GM18505 (cell line): ENCODE measurements around the gene SCGB1D2.
"Not testable (repeated sequence)": the region's sequence is repeated elsewhere in the genome, so short reads cannot be mapped to it uniquely, and the experiment has no call there.

Source experiments
- ATAC-seq: cut with Tn5 transposase; IDR thresholded peaks from one replicate; pipeline ENCODE4 v1.9.1; 2021; ENCODE audit not compliant: unreplicated experiment
- POLR2A ChIP-seq: IDR thresholded peaks from 4 replicates; pipeline ENCODE4 v1.6.1; 2011; ENCODE audit warnings: borderline replicate concordance; ENCODE audit not compliant: insufficient read depth, insufficient read length; ENCODE audit errors: extremely low read depth

Gene SCGB1D2, protein sequence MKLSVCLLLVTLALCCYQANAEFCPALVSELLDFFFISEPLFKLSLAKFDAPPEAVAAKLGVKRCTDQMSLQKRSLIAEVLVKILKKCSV

DNA sequence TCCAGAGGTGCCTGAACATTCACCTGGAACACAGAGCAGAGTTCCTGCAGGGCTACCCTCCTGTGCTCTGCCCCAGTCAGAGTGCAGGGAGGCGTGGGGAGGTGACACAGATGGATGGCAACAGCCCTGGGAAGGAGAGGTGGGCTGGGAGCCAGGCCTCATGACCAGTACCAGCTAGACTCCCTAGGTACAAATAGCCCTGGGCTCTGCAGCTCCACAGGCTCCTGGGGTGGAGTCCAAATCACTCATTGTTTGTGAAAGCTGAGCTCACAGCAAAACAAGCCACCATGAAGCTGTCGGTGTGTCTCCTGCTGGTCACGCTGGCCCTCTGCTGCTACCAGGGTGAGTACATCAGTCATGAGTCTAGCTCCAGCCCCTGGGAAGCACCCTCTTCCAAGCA lies at the start of gene SCGB1D2:
SCGB1D2 (plus strand) TSS at position 219 of the 400 bp plus-strand sequence; CDS start at position 288, 69 bp downstream.
- TF ChIP-seq POLR2A: no peak
- no peak for ATAC-seq

DNA sequence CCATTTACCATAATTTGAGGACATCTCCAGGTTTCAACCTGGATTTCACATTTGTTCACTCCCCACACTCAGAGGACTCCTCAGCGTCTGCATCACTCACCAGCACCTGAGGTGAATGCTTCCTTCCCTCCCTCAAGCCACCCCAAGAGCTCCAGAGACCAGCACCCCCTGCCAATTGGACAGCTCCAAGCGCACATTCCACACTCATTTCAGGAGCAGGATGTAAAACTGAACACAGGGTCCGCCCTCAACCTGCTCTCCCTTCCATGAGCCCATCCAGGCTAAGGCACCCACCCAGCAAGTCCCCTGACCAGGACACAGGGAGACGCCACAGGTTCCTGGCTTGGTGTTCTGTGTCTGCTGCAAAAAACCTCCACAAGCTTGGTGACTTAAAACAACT lies 48.1 kb upstream of the SCGB1D2 start:
- no peak for TF ChIP-seq POLR2A
- ATAC-seq: no peak

DNA sequence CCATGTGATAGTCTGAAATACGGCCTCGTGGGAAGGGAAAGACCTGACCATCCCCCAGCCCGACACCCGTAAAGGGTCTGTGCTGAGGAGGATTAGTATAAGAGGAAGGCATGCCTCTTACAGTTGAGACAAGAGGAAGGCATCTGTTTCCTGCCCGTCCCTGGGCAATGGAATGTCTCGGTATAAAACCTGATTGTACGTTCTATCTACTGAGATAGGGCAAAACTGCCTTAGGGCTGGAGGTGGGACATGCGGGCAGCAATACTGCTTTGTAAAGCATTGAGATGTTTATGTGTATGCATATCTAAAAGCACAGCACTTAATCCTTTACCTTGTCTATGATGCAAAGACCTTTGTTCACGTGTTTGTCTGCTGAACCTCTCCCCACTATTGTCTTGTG lies 47.0 kb upstream of the SCGB1D2 start:
- not testable (repeated sequence) for ATAC-seq

DNA sequence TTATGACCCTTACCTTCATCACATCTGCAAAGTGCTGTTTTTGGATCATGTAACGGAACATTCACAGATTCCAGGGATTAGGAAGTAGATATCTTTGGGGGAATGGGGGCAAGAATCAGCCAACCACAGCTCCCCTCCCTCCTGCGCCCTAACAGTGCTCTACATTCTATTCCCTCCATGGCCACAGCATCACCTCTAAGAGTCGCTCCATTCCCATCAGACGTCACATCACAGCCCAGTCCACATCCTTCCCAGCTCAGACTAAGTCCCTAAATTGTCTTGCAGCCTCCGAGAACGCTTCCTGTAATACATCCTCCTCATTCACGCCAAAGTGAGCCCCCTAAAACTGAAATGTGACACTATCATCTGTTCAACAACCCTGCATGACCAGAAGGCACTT lies 46.1 kb upstream of the SCGB1D2 start:
- no peak for TF ChIP-seq POLR2A
- no peak for ATAC-seq

DNA sequence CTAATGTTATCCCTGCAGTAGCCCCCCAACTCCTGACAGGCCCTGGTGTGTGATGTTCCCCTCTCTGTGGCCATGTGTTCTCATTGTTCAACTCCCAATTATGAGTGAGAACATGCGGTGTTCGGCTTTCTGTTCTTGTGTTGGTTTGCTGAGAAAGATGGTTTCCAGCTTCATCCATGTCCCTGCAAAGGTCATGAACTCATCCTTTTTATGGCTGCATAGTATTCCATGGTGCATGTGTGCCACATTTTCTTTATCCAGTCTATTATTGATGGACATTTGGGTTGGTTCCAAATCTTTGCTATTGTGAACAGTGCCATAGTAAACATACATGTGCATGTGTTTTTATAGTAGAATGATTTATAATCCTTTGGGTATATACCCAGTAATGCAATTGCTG lies 44.6 kb upstream of the SCGB1D2 start:
- ATAC-seq: not testable (repeated sequence)

DNA sequence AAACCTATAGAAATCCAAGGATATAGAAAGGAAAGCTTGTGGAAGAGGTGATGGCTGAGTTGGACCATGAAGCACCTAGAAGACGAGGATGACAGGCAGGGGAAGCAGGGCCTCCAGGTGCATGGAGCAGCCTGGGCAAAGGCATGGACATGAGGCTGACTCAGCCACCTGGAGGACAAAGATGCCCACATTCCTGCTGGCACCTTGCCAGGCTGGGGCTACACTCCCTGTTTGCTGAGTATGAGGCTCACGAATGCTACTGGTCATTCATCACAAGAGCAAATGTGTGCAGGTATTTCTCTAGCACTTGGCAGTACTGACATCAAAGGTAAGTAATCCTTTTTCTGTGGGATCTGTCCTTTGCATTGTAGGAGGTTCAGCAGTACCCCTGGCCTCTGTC lies 40.7 kb upstream of the SCGB1D2 start:
- no peak for ATAC-seq
- TF ChIP-seq POLR2A: no peak

DNA sequence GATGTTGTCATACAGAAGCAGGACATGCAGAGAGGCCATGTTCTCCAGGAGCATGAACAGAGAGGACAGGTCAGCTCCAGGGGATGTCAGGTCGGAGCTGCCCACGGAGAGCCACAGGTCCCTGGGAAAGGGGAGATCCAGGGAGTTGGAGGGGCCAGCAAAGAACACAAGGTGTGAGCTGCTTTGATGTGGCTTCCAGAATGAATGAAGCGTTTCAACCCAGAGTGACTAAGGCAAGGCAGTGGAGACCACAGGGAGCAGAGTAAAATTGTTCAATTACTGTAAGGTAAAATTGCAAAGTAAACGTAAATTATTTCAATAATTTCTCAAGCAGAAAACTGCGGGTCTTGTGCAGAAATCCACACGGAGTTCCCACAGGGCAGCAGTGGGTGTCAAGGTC lies 39.1 kb upstream of the SCGB1D2 start:
- no peak for TF ChIP-seq POLR2A
- no peak for ATAC-seq

DNA sequence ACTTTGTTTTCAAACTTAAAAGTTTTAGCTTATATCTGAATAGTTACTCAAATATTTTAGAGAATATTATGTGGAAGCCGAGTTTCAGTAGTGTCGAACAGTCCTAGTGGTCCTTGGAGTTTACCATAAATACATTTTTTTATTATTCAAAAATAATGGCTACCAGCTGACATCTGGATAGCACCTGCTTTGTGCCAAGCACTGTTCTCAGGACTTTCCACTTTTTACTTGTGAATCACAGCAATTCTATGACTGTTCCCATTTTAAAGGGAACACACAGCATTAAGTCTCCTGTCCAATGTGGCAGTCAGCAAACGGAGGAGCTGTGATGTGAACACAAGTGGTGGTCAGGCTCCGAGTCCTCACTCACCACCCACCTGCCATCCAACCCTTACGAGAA lies 37.6 kb upstream of the SCGB1D2 start:
- no peak for ATAC-seq
- TF ChIP-seq POLR2A: no peak

DNA sequence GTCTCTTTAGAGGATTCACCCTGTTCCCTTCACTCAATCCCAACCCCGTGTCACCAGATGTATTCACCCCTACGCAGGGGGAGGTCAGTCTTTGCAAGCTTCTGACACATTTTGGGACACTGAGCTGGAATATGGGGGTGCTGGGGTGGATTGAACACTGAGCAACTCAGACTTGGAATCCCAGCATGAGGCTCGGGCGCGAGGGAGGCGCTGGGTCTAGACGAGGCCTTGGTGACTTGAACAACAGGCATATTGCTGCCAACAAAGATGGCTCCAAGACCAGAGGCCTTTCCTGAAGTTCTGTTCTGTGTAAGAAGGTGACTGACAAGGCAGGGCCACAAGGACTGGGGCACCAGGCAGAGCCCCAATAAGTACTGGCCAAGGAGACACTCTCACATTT lies 36.6 kb upstream of the SCGB1D2 start:
- ATAC-seq: no peak
- no peak for TF ChIP-seq POLR2A

DNA sequence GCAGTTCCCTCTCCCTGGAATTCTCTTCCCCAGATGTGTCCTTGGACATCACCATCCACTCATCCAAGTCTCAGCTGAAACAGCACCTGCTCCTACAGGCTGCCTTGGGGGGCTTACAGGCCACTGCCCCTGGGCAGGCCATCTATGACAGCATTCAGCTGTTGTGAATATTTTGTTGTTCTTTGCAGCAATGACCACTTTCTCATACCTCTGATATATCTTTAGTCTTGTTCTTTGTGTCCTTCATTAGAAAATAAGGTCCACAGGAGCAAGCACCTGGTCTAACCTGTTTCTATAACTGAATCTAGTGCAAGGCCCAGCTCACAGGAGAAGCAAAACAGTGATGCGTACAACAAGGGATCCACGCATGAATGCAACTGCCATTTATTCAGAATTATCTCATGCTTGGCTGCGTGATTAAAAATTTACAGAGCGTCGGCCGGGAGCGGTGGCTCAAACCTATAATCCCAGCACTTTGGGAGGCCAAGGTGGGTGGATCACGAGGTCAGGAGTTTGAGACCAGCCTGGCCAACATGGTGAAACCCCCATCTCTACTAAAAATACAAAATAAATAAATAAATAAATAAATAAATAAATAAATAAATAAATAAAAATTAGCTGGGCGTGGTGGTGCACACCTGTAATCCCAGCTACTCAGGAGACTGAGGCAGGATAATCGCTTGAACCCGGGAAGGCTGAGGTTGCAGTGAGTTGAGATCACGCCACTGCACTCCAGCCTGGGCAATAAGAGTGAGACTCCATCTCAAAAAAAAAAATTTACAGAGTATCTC lies 35.6 kb upstream of the SCGB1D2 start:
- ATAC-seq: not testable (repeated sequence)

DNA sequence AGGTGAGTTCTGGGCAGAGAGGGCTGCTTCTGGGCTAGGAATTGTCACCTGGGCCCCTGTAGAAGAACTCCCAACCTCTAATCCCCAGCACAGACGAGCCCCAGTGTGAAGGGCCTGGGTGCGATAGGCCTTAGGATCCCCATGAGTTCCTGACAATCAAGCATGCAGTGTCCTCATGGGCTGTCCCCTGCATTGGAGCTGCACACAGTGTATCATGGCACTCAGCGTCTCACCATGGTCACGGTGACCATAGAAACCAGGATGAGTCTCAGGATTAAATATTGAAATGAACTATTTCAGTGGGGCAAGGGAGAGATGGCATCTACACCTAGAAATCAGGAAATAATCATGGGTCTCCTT lies 33.3 kb upstream of the SCGB1D2 start:
- no peak for ATAC-seq
- TF ChIP-seq POLR2A: no peak

DNA sequence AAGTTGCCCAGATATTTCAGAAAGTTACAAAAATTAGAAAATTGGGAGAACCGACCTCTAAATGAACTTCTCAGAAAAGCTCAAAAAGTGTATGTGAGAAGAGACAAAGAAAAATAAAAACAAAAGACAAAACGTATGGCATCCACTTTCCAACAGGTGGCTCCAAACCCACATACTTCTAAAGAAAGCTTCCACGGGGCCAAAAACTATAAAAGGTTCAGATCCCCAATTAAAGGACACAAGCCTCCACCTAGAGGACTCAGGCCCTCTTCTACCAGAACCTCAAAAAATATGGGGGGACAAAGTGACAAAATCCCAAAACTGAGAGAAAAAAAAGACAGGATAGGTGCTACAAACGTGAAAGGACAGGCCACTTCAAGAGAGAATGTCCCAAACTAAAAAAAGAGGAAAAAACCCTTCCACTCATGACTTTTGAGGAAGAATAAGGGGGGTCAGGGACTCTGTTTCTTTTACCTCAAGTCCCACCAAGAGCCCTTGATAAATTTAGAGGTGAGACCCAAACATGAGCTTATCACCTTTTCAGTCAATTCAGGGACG lies 24.8 kb upstream of the SCGB1D2 start:
- TF ChIP-seq POLR2A: no peak
- ATAC-seq: no peak

DNA sequence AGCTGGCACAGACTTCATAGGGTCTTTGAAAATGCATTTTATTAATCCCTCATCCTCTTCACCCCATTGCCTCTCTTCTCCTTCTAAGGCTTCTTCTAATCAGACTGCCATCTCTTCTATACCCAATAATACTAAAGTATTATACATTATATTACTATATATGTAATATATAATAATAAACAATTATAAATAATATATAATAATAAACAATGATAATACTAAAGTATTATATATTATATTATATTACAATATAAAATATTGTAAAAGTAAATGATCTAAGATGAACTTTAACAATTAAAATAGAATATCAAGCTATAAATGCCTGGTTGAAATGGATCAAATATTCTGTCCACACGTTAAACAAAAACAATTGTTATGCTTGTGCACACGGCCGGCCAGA lies 20.5 kb upstream of the SCGB1D2 start:
- no peak for TF ChIP-seq POLR2A
- ATAC-seq: no peak

DNA sequence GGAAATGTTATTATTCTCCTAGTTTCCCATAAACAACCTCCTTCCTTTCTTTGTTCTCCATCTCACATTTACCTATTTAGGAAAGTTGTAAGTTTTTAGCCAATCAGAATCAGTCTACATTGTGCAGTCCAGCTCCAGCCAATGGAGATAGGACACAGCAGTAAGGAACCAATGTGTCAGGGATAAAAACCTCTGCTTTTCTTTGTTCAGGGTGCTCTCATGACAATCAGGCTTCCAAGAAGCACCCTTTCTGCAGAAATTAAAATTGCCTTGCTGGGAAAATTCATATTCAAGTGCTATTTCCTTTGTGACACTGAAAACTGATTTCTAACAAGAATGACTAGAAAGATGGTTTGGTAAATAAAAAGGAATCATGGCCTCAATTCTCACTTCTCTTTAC lies 18.9 kb upstream of the SCGB1D2 start:
- no peak for TF ChIP-seq POLR2A
- ATAC-seq: no peak

DNA sequence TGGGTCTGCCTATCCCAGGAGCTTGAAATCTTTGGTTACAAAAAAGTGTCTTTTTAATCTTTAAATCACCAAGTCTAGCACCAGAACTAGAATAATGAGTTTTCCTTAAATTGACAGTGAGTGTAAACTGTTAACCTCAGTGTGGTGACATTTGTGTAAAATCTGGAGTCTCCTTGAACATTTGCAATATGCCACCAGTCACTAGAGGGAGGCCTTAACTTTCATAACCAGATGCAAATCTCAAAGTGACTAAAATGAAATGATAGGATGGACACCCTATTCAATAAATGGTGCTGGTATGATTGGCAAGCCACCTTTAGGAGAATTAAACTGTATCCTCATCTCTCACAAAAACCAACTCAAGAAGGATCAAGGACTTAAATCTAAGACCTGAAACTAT lies 8.3 kb upstream of the SCGB1D2 start:
- ATAC-seq: no peak
- TF ChIP-seq POLR2A: no peak

DNA sequence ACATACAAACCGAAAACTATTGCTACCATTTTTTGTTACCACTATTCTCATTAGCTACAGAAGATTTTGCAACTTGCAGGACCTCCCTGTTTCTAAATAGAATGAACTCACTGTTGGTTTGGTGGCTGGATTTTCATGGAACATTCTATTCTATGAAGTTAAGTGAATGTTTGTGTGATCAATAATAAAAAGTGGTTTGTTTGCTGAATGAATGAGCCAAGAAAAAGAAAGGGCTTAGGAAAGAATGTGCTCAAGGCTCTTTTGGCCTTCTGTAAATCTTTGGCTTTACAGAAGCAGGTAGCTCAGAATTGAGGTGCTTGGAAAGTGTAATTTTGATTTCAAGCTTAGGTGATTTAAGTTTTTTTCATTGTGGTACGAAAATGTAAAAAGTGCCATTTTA lies 5.9 kb upstream of the SCGB1D2 start:
- ATAC-seq: no peak
- TF ChIP-seq POLR2A: no peak

DNA sequence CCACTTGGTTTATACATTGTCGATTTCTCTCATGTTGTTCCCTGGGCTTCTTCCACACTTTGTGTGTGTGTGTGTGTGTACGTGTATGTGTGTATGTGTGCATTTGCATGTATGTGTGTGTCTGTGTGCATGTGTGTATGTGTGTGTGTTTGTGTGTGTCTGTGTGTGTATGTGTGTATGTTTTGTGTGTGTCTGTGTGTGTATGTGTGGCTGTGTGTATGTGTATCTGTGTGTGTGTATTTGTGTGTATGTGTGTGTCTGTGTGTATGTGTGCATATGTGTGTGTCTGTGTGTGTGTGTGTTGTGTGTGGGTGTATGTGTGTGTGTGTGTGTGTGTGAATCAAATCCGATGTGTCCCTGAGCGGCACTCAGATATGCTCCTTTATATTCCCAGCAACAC lies 4.5 kb upstream of the SCGB1D2 start:
- no peak for TF ChIP-seq POLR2A
- ATAC-seq: no peak
